K562 (cell line): ENCODE results near the gene MLLT3. TPM values are rescaled to one million over a fixed set of nuclear protein-coding genes. Genes with fewer than 3 reads are reported as not detected.

Experiments used
- ATAC-seq: fragments of 200-7000 bp; cut with Tn5 transposase; 3 replicates; pipeline ENCODE4 v1.9.1; 2020; ENCODE audit warnings: moderate library complexity
- BruUV-seq: library from RNA; stranded (reverse); fragments of 400-500 nt; replicated peaks from 2 replicates; lab custom pipeline; 2021; lab: Mats Ljungman, UMichigan
- CTCF ChIA-PET: fragments of 300-600 bp; formaldehyde crosslinking; extraction: SDS; loops from one replicate; lab custom pipeline; 2021; ENCODE audit warnings: low intra/inter-chr PET ratio; lab: Yijun Ruan, JAX
- POLR2A ChIA-PET: fragments of 300-600, 350-650 bp; sonication (Branson Sonifier 250); formaldehyde crosslinking; extraction: SDS; loops from one replicate; lab custom pipeline; 2021; ENCODE audit warnings: antibody characterized with exemption, inconsistent platforms; lab: Yijun Ruan, JAX
- DNase-seq, 4 experiments: peaks; one replicate each; pipeline versions ENCODE4 v3.0.0 to v3.0.0-alpha.2; 2011 to 2018; ENCODE audit warnings: low spot score in 3 of 4, mixed read lengths in 3 of 4; ENCODE audit errors: extremely low read depth in 1 of 4
- FAIRE-seq: peaks from 2 replicates; lab custom pipeline; 2011; peaks lifted over from hg19 to GRCh38; lab: Jason Lieb, UNC
- H2AFZ ChIP-seq: 2 replicates; pipeline ENCODE4 v1.6.0; 2011; ENCODE audit warnings: low read depth, low read length, control low read depth, inconsistent platforms
- H3K27ac ChIP-seq: fragments of 200-600 bp; 3 replicates; pipeline ENCODE4 v1.8.0; 2011; ENCODE audit warnings: low read depth, mild to moderate bottlenecking, control low read depth, inconsistent platforms, low read length, moderate library complexity, mixed read lengths; ENCODE audit errors: extremely low read depth
- H3K27me3 ChIP-seq, 2 experiments: fragments of 300-600 bp in 1 of 2; 2 replicates in 1 of 2; 3 replicates in 1 of 2; pipeline versions ENCODE4 v1.6.0 to v1.8.0; 2011; ENCODE audit warnings: inconsistent platforms in 2 of 2, low read length in 2 of 2, mild to moderate bottlenecking in 1 of 2, mixed read lengths in 1 of 2, moderate library complexity in 1 of 2; ENCODE audit not compliant: control insufficient read depth in 2 of 2, insufficient read depth in 2 of 2
- H3K36me3 ChIP-seq: fragments of 300-600 bp; 3 replicates; pipeline ENCODE4 v1.8.0; 2011; ENCODE audit warnings: mild to moderate bottlenecking, low read length, inconsistent platforms; ENCODE audit not compliant: control insufficient read depth, insufficient read depth
- H3K4me1 ChIP-seq, 2 experiments: fragments of 200-600 bp in 1 of 2; replicated peaks in 1 of 2; 2 replicates in 1 of 2; 3 replicates in 1 of 2; pipeline versions ENCODE4 v1.5.1 to v1.8.0; 2011; ENCODE audit warnings: inconsistent platforms in 2 of 2, low read length in 2 of 2, mild to moderate bottlenecking in 1 of 2, mixed read lengths in 1 of 2, moderate library complexity in 1 of 2; ENCODE audit not compliant: control insufficient read depth in 2 of 2, insufficient read depth in 2 of 2
- H3K4me2 ChIP-seq: 2 replicates; pipeline ENCODE4 v1.6.1; 2011; ENCODE audit warnings: low read length, control low read depth, inconsistent platforms, mixed read lengths; ENCODE audit not compliant: insufficient read depth
- H3K4me3 ChIP-seq: fragments of 200-600 bp; sonication (generic), shearing (Covaris generic); 2 replicates; pipeline ENCODE4 v1.5.1; 2016; ENCODE audit warnings: control low read depth, inconsistent platforms
- H3K79me2 ChIP-seq: fragments of 200-600 bp; 3 replicates; pipeline ENCODE4 v1.8.0; 2011; ENCODE audit warnings: low read length, inconsistent platforms; ENCODE audit not compliant: control insufficient read depth, insufficient read depth
- H3K9ac ChIP-seq, 2 experiments: 2 replicates each; pipeline versions ENCODE4 v1.6.0 to v1.6.1; 2011; ENCODE audit warnings: low read depth in 2 of 2, low read length in 2 of 2, control low read depth in 1 of 2, inconsistent platforms in 1 of 2, mild to moderate bottlenecking in 1 of 2, mixed read lengths in 1 of 2; ENCODE audit not compliant: insufficient read depth in 1 of 2
- H3K9me1 ChIP-seq: one replicate; pipeline ENCODE4 v1.6.0; 2011; ENCODE audit warnings: inconsistent platforms, mild to moderate bottlenecking, low read length, moderate library complexity; ENCODE audit not compliant: control insufficient read depth, insufficient read depth
- H3K9me3 ChIP-seq: replicated peaks from 2 replicates; pipeline ENCODE4 v1.5.1; 2011; ENCODE audit warnings: low read depth, low read length, inconsistent platforms; ENCODE audit not compliant: control insufficient read depth, insufficient read depth
- H4K20me1 ChIP-seq: replicated peaks from 2 replicates; pipeline ENCODE4 v1.6.1; 2011; ENCODE audit warnings: low read length, inconsistent platforms, mixed read lengths; ENCODE audit not compliant: control insufficient read depth, insufficient read depth
- CBX5 ChIP-seq: IDR thresholded peaks from 2 replicates; pipeline ENCODE4 v1.6.1; 2014; ENCODE audit warnings: low read depth, borderline replicate concordance
- ELF2 ChIP-seq: fragments of 250-450 bp; sonication (Bioruptor Pico); IDR thresholded peaks from 2 replicates; pipeline ENCODE4 v1.5.0; 2021; ENCODE audit warnings: mild to moderate bottlenecking
- GABPB1 ChIP-seq: sonication (generic); formaldehyde crosslinking; IDR thresholded peaks from 2 replicates; pipeline ENCODE4 v1.8.0; 2022; ENCODE audit warnings: mild to moderate bottlenecking, missing genetic modification reagents
- MAFF ChIP-seq: IDR thresholded peaks from 2 replicates; pipeline ENCODE4 v1.6.1; 2012; ENCODE audit warnings: low read length, improper control_type of control experiment
- MBD2 ChIP-seq: sonication (generic); IDR thresholded peaks from 2 replicates; pipeline ENCODE4 v1.6.1; 2016; ENCODE audit warnings: low read depth, borderline replicate concordance
- NFE2L1 ChIP-seq: fragments of 450-650 bp; IDR thresholded peaks from 2 replicates; pipeline ENCODE4 v1.6.1; 2016; ENCODE audit warnings: missing genetic modification characterization, low read depth, mild to moderate bottlenecking, missing compliant biosample characterization, moderate library complexity, borderline replicate concordance
- ZBTB49 ChIP-seq: sonication (generic); formaldehyde crosslinking; IDR thresholded peaks from 2 replicates; pipeline ENCODE4 v1.8.0; 2022; ENCODE audit warnings: missing genetic modification reagents, mild to moderate bottlenecking, borderline replicate concordance
- WGBS: fragments of 100-300 bp; shearing (Covaris generic); methylation state at CpG from one replicate; pipeline ENCODE4 v1.1.6; 2016; ENCODE audit warnings: low coverage, mixed read lengths; ENCODE audit not compliant: insufficient coverage; ENCODE audit errors: missing lambda C conversion rate; 5-methylcytosine and 5-hydroxymethylcytosine counted together
- in situ Hi-C: fragments of 300-500 bp; cut with MboI; formaldehyde crosslinking; loops from 4 replicates; pipeline ENCODE4 v1.15.0; 2018; ENCODE audit warnings: inconsistent platforms, mixed read lengths
- intact Hi-C: fragments of 100-400 bp; cut with micrococcal nuclease; formaldehyde crosslinking; loops from 2 replicates; pipeline ENCODE4 v1.14.2; 2022
- polyA plus RNA-seq, 8 experiments: library from polyadenylated mRNA; depleted of rRNA in 4 of 8; stranded (reverse) in 5 of 8; unstranded in 3 of 8; fragments of >200 nt; fragmentation: Nextera tagmentation in 2 of 8; fragmentation: Illumina TruSeq in 1 of 8; extraction: Ambion mirVana in 2 of 8; extraction: Trizol in 1 of 8; gene quantifications; 2 replicates each; pipeline versions ENCODE4 v1.2.1 to v1.2.3, GENCODE V29; 2011 to 2014; ENCODE audit warnings: inconsistent platforms in 1 of 8, missing spikeins in 1 of 8
- total RNA-seq, 7 experiments: library from RNA; depleted of rRNA in 6 of 7; stranded (reverse); fragments of >200 nt in 6 of 7; fragmentation: Illumina TruSeq in 2 of 7; extraction: Trizol in 2 of 7; gene quantifications; 2 replicates each; pipeline versions ENCODE4 v1.2.1 to v1.2.3, GENCODE V29; 2011 to 2021; ENCODE audit warnings: low replicate concordance in 1 of 7

MLLT3 gene
- total and polyA plus RNA-seq, 9 of the 15 experiments (the other 6 are each of a cell fraction or from before 2014, with no cell fraction given): 0.07 to 0.42 (median 0.22) TPM; not detected in 4

DNA sequence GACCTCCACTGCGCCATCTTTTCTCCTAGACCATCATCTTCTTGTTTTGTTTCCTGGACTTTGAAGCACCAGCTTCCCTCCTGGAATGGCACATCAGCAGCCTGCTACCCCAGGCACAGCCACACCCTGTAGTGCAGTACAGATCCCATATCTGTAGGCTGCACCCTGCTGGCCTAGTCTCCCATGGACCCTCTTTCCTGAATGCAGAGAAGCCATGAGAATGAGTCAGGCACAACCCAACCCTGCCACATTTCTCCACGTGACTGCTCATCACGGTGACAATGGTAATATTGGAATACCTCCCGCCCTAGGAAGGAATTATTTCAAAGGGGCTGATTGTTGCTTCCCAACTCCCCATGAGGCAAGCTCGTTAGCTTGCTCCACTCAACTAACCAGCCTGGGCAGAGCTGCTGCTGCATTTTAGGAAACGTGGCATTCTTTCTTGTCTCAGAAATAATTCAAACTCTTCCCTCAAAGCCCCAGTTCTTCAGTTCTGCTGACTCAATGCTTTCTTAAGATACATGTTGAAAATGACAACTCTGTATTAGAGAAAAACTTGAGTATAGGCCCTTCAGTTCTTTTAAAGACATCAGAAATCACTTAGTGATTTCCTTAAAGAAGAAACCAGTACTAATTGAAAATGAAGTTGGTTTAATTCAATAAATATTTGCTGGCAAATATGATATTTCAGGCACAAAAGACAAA, 328.1 kb downstream of the MLLT3 start:
- no peak overlapping the region for H3K4me3 ChIP-seq
- TF ChIP-seq ZBTB49 (CRISPR knock-in tag): no peak
- DNase-seq: no peak
- no peak overlapping the region for H2AFZ ChIP-seq
- in situ Hi-C loops: no loop called here
- ATAC-seq: no peak
- H3K9me3 ChIP-seq: no peaks in the 10 kb centered on the region
- no peak overlapping the region for H3K27ac ChIP-seq
- H3K4me2 ChIP-seq: no peak overlapping the region
- CTCF ChIA-PET: no interaction called here
- H3K27me3 ChIP-seq: no peaks in the 10 kb centered on the region
- POLR2A ChIA-PET: no interaction called here
- no peak overlapping the region for H3K9ac ChIP-seq
- FAIRE-seq: no peak
- H3K4me1 ChIP-seq: no peaks in the 10 kb centered on the region
- WGBS: 0% methylated on average over 4 of the region's 6 CpGs
- intact Hi-C loops: no loop called here
- BruUV-seq: no TSS peak
- H3K36me3 ChIP-seq: no peaks in the 10 kb centered on the region
- H4K20me1 ChIP-seq: no peaks in the 10 kb centered on the region
- H3K9me1 ChIP-seq: no peaks in the 10 kb centered on the region
- no peaks in the 10 kb centered on the region for H3K79me2 ChIP-seq

- in situ Hi-C loops: no loop called here
- ATAC-seq (no peak), DNase-seq (peak in 2 of 4 experiments; percentile 6 to 7), FAIRE-seq (no peak)
- no peak overlapping the region for H3K4me2 ChIP-seq
- intact Hi-C loops: no loop called here
- WGBS: 2% methylated on average over 4 of the region's 4 CpGs
- H3K9me1 ChIP-seq: no peaks in the 10 kb centered on the region
- ChIA-PET POLR2A (no interaction called here), CTCF (no interaction called here)
- H3K4me3 ChIP-seq: no peak overlapping the region
- H2AFZ ChIP-seq: no peak overlapping the region
- H3K79me2 ChIP-seq: no peaks in the 10 kb centered on the region
- TF ChIP-seq NFE2L1 (tag): no peak
- TF ChIP-seq GABPB1 (CRISPR knock-in tag): no peak
- TF ChIP-seq MAFF: no peak
- no peak for TF ChIP-seq CBX5
- no peak for TF ChIP-seq MBD2
- no peak for TF ChIP-seq ELF2 (CRISPR knock-in tag)
- H3K27me3 ChIP-seq: no peaks in the 10 kb centered on the region
- no TSS peak for BruUV-seq
- no peak overlapping the region for H3K27ac ChIP-seq
- H3K4me1 ChIP-seq: no peaks in the 10 kb centered on the region
- H3K36me3 ChIP-seq: no peaks in the 10 kb centered on the region
- H3K9me3 ChIP-seq: no peaks in the 10 kb centered on the region
- H4K20me1 ChIP-seq: no peaks in the 10 kb centered on the region
- H3K9ac ChIP-seq: no peak overlapping the region
Measured at GRCh38 chr9:20292002-20292401, 330.3 kb downstream of the MLLT3 start.
